GM21786 (cell line): ENCODE data around the gene RNU6-1.

Experiments used
- ATAC-seq: cut with Tn5 transposase; IDR thresholded peaks from one replicate; pipeline ENCODE4 v1.9.1; 2021; ENCODE audit not compliant: unreplicated experiment

RNU6-1 gene

GRCh38 chr15:67859331-67859946 lies 19.6 kb upstream of the RNU6-1 start:
- ATAC-seq, result no peak

- no peak for ATAC-seq
Observed at GRCh38 chr15:67857220-67857619, 17.4 kb upstream of the RNU6-1 start.

GRCh38 chr15:67855842-67856241 lies 16.0 kb upstream of the RNU6-1 start:
- no peak for ATAC-seq

DNA sequence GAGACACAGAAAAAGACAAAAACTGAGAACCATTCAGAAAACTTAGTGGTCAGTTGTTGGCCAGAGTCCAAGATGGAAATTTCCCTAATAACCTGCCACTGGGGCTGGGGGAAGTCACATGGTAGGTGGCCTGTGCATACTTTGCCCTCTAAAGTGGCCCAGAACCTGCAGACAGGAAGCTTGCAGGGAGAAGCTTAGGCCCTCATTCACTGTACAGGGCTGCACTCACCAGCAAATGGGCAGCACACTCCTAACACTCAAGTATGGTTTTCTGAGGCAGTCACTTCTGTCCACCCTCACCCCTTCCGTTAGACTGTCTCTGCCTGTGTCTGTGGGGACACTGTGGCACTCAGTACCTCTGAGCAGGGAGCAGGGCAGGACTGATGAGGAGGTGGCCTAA lies 14.5 kb upstream of the RNU6-1 start:
- ATAC-seq, result no peak

- no peak for ATAC-seq
Observed at GRCh38 chr15:67853454-67853853, 13.6 kb upstream of the RNU6-1 start.

DNA sequence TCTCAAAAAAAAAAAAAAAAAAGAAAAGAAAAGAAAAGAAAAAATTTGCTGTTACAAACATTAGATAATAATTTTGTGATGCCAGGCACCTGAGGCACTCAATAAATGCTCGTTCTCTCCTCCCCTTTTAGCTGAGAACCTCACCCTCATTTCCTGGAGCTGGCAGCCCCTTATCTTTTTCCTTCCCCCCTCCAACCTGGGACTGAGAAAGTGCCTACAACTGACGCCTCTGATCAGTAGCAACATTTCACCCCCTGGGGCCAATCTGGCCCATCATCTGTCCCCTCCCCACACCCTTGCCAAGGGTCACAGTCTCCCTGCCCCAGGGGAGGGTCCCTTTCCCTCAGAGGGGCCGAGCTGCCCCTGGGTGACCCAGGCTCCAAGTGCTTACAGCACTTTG lies 12.6 kb upstream of the RNU6-1 start:
- ATAC-seq, result no peak

DNA sequence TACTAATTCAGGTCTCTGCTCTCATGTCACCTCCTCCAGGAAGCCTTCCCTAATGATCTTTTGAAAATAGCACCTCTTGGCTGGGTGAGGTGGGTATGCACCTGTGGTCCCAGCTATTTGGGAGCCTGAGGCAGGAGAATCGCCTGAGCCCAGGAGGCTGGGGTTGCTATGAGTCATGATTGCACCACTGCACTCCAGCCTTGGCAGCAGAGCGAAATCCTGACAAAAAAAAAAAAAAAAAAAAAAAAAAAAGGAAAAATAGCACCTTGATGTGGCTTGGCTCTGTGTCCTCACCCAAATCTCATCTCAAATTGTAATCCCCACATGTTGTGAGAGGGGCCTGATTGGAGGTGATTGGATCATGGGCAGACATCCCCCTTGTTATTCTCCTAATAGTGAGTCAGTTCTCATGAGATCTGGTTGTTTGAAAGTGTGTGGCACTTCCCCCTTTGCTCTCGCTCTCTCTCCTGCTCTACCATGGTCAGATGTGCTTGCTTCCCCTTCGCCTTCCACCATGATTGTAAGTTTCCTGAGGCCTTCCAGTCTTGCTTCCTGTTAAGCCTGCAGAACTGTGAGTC lies 11.2 kb upstream of the RNU6-1 start:
- ATAC-seq, result no peak

DNA sequence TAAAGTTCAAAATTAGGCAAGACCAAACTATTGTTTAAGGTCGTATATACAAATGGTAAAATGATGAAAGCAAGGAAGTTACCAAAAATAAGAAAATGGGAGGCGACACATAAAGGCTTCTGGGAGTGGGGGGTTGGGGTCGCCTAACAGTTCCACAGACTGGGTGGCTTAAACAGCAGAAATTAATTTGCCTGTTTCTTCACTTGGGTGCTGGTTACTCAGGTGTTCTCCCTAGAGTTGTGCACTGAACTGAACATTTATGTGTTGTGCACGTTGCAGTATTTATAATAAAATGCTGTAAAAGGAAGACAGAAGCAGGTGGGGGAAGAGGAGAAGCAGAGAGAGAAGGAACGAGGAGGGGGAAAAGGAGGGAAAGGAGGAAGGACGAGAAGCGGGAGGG lies 10.5 kb upstream of the RNU6-1 start:
- ATAC-seq, result no peak

GRCh38 chr15:67849538-67849937 lies 9.7 kb upstream of the RNU6-1 start:
- ATAC-seq, result no peak

DNA sequence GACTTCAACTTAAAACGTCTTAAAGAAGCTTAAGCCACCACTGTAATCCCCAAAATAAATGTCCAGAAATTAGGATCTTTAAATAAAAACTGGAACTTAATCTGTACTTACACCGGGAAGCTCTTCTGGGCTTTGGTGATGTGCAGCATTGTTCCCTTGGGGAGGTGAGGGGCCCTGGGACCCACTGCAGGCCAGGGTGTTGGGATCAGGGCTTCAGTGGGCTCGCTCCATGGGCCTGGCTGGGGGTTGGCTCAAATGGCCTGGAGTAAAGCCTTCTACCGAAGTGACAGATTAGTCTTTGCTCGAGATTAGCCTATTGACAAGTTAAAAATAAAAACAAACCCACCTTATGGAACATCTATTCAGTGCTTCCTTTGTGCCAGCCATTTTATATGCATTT lies 6.1 kb upstream of the RNU6-1 start:
- no peak for ATAC-seq

DNA sequence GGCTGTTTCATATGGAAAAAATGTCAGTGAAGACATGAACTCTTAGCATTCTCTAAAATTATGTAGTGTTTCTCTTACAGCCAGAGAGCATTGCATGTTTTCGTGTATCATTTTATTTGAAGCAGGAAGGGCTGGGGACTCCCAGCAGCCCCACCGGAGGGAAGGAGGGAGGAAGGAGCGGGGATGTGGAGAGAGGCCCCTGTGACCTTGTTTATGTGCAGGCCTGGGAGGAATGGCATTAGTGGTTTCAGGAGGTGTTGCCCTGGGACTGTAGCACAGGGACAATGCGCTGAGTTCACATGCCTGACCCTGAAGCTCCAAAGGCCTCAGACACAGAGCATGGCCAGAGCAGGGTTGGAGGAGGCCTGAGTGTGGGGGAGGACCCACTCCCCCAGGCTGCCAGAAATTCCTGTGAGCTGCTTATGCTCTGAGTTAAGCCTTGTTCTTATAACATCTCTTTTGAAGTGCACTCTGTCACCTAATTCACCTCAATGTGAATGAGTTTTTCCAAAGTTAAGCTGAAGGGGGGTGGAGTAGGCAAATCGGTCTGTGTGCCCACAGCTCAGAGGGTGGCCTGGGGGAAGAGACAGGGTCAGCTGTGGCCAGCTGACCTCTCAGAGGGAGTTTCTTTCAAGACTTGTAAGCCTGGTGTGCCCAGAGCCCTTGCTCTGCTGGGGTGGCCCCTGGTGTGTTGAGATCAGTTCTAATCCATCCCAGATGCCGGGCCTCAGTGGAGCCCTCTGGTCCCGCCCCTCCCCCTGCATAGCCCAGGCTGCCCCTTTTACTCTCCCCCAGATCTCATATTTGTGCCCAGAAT lies 3.9 kb upstream of the RNU6-1 start:
- no peak for ATAC-seq

DNA sequence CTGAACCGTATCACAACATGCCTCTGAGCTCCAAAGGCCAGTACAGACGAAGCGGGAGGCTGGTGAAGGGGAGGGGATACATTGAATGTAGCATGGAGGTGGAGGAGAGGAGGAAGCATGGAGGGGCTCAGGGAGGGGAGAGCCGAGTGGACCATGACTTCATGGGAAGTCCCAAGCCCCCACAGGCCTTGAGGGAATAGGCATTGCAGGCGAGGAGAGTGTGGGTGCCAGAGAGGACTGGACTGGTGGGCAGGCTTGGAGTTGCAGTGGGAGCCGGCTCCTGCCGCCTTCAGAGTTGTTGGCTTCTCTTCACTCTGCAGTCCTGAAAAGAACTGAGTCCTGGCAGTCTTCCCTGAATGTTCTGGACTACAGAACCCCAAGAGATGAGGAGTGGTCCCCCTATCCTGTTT lies 3.3 kb upstream of the RNU6-1 start:
- ATAC-seq, result no peak

- ATAC-seq, result no peak
Observed at GRCh38 chr15:67841513-67841762, 1.6 kb upstream of the RNU6-1 start.

- ATAC-seq, result no peak
Observed at GRCh38 chr15:67840749-67841512, 1.1 kb upstream of the RNU6-1 start.

DNA sequence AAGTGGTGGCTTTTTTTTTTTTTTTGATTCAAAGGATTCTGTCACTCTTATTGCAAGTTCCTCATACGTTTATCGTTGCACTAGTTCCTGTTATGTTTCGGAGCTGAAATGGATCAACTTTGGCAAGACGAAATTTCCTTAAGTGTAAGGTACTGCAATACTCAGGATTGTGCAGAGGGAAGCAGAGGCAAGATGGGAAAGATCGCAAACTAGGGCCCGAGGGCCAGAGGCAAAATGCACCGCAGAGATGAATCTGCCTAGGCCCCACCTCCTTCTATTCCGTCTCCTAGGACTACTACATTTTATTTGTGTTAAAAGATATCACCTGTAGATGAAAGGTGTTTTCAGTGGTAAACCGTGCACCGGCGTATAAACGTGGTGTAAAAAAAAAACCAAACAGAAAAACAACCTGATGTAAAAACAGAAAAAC lies 331 bp downstream of the RNU6-1 start:
- ATAC-seq, result no peak

- ATAC-seq, result no peak
Observed at GRCh38 chr15:67838789-67839332, 984 bp downstream of the RNU6-1 start.

DNA sequence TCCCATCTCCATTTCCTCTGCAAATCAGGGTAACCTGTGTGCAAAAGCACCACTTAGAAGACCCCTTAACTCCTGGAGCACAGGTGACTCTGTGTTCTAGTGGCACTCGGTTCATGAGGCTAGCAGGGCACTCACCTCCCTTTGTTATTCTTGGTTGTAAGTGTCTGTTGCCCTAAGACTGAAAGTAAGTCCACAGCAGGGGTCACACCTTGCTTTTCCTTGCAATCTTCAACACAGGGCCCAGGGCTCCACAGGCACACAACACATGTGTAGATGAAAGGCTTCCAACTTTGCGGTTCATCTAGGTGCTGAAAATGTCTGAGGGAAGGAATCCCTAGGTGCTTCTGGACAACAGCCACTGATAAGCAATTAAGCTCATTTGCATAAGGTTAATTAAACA lies 2.9 kb downstream of the RNU6-1 start:
- no peak for ATAC-seq

DNA sequence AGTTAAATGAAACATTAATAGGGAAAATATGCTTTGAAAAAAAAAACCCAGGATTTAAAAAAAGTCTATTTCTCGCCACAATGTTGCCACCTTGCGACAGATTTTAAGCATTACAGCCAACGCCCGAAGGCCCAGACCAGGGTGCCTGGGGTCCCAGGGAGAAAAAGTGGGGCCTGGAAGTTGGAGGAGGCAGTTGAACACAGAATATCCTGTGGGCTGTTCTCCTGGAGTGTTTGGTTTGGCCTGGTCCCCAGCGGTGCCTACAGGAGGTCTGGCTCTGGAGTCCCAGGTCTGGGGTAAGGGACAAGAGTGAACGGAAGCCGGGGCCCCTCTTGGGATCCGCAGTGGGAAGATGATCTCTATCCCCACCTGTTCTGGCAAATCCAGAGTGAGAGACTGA lies 3.4 kb downstream of the RNU6-1 start:
- no peak for ATAC-seq

DNA sequence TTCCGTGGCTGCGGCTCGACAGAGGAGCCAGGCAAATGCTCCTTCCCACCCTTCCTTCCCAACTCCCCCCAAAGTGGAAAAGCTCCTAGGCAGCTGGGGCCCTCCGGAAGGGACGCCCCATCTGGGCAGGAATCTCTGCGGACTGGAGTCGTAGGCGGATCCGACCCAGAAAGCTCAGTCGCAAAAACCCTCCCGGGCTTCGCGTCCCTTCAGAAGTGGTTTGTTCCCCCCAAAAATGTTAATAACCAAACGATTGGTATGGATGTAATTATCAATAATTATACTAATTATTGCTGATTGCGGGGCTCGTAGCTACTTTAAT lies 3.8 kb downstream of the RNU6-1 start:
- no peak for ATAC-seq

DNA sequence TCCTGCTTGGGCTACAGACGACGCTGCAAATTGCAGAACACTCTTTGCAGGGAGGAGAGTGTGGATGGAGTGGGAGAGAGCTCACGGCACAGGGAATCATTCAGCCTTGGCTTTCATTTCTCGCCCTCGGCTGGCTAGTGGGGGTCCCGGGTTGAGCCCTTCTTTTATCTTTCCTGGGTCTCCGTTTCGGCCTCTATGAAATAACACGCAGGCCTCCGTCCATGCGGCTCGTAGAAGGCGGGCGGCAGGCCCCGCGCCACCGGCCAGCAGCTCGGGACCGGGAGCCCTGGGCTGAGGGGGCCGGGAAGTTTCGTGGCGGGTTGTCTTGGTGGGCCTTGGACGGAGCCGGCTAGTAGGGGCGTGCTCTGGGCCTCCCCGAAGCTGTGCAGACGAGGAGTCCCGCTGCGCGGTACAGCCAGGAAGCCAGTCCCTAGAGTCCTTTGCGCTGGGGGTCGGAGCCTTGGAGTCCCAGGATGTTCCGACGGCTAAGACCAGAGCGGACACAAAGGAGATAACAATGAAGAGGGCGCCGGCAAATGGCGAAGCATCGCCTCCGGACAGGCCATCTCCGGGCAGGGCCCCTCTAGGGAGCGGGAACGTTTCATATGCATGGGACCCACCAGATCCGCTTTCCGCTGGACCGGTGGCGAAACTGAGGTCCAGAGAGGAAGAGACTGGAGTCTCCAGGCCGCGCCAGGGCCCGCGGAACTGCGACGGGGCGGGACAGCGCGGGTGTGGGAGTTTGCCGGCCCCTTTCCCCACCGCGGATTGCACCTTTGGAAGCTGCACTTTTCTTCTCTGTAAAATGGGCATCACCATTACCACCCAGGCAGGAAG lies 4.3 kb downstream of the RNU6-1 start:
- no peak for ATAC-seq
